Measurements from ENCODE around the gene ZSWIM2.
"Not testable (repeated sequence)": the region's sequence is repeated elsewhere in the genome, so short reads cannot be mapped to it uniquely, and the experiment has no call there.

Gene ZSWIM2

GRCh38 chr2:186848873-186849578 is at the start of gene ZSWIM2:
Gene ZSWIM2, minus strand, starts transcription at chr2:186849170. Its CDS starts 40 bp downstream, at chr2:186849130.
- no peak for DNase-seq (ENCODE audit: low read depth)

DNA sequence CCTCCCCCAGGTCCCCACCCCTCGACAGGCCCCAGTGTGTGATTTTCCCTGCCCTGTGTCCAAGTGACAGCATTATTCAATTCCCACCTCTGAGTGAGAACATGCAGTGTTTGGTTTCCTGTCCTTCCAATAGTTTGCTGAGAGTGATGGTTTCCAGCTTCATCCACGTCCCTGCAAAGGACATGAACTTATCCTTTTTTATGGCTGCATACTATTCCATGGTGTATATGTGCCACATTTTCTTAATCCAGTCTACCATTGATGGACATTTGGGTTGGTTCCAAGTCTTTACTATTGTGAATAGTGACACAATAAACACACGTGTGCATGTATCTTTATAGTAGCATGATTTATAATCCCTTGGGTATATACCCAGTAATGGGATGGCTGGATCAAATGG is 47.2 kb upstream of the ZSWIM2 start:
- not testable (repeated sequence) for DNase-seq (ENCODE audit: low read depth)

DNA sequence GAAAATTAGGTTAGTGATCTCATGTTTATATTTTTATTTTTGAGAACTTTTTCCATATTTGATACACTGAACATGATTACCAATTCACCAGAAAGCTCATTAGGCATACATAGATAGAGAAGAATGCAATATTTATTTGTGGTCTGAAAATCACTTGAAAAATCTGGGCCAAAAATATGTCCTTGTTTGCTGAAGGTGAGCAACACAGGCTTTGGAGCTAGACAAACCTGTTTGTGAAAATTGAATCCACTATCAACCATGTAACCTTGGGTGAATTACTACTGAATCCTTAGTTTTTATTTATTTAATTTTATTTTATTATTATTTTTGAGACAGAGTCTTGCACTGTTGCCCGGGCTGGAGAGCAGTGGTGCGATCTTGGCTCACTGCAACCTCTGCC is 46.5 kb upstream of the ZSWIM2 start:
- DNase-seq (ENCODE audit: low read depth), result no peak

- DNase-seq (ENCODE audit: low read depth), result no peak
These were observed 45.5 kb upstream of the ZSWIM2 start for GRCh38 chr2:186894478-186894877.

GRCh38 chr2:186892821-186893220 is 43.9 kb upstream of the ZSWIM2 start:
- no peak for DNase-seq (ENCODE audit: low read depth)

- DNase-seq (ENCODE audit: low read depth), result no peak
These were observed 42.2 kb upstream of the ZSWIM2 start for GRCh38 chr2:186891185-186891621.

DNA sequence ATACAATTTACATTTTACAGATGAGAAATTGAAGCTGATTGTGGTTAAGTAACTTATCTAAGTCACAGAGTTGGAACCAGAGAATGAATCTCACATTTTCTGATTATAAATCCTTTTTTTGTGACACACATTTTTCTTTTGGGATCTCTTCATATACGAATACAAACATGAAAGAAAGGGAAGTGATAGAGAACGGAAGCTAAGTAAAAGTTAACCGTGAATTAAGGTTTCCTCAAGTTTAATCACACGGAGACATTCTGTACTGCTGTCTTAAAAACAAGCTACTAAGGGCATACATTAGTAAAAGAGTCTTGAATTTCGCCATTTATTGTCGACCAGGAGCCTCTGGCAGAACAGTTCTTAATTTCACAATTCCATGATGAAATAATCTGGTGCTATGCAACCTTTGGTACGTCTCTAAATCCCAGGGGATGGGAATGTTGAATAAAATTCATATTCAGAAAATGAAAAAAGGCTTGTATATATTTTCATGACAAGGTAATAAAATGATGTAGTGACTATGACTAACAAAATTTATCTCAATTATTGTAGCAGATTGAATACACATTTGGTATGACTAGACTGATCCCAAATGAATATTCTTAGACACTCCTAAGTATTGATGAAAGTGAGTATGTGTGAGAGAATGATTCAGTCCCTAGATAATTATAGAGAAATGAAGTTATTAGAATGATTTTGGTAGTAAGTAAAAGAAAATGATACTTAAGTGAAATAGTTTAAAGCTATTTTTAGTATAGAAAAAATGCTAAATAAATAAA is 40.3 kb upstream of the ZSWIM2 start:
- DNase-seq (ENCODE audit: low read depth), result no peak

- DNase-seq (ENCODE audit: low read depth), result no peak
These were observed 38.4 kb upstream of the ZSWIM2 start for GRCh38 chr2:186887107-186888090.

DNA sequence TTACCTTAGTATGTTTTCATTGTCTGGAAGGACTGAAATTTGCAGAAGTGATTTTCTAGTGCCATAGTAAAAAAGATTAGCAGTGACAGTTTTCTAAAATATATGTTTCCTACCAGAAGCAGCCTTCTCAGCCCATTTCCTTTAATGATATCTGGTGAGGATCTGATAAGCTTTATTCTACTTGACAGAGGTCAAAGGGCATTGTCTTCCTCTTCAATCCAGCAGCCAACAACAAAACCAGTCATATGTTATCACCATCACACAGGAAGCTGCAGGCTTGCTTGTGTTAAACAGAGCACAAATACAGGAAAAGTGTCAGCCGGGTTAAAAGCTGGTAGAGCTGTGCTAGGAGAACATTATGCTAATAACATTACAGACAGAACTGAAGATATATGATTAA is 35.6 kb upstream of the ZSWIM2 start:
- DNase-seq (ENCODE audit: low read depth), result no peak

- no peak for DNase-seq (ENCODE audit: low read depth)
These were observed 34.7 kb upstream of the ZSWIM2 start for GRCh38 chr2:186883666-186884065.

DNA sequence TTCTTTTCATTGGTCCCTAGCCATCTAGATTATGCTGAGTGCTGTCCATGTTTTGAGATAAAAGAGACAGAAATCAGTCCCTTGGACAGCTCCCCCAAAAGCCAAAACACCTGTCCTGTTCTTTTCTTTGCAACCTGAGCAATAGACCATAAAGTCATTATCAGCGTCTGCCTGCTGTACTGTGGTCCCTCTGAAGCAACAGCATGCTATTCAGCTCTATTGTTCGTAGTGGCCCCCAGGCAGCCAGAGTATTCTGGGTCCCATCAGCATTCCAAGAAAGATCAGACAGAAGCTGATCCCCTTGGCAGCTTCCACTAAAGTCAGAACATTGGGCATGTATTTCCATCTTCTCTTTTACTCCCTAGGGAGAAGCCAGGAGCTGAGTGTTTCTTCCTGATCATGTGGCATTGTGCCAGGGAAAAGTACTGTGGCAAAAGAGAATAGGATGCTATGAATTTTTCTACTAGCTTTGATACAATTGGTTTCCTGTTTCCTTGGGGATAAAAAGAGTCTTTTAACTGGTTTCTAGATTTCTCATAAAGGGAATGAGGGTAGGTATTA is 33.6 kb upstream of the ZSWIM2 start:
- no peak for DNase-seq (ENCODE audit: low read depth)

- DNase-seq (ENCODE audit: low read depth), result no peak
These were observed 32.7 kb upstream of the ZSWIM2 start for GRCh38 chr2:186881660-186882059.

GRCh38 chr2:186879312-186879711 is 30.3 kb upstream of the ZSWIM2 start:
- no peak for DNase-seq (ENCODE audit: low read depth)

DNA sequence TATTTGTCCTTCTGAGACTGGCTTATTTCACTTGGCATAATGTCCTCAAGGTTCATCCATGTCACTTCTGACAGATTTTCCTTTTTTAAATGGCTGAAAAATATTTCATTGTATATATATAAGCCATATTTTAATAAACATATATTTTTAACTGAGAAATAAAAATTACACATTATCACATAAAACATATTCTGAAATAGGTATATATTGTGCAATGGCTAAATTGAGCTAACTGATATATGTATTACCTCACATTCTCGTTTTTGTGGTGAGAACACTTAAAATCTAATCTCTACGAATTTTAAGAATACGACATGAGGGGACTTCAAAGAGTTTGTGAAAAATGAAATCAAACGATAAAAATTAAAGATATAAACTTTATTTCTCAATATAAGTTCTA is 25.7 kb upstream of the ZSWIM2 start:
- DNase-seq (ENCODE audit: low read depth), result no peak

- DNase-seq (ENCODE audit: low read depth), result no peak
These were observed 22.9 kb upstream of the ZSWIM2 start for GRCh38 chr2:186871881-186872280.

- DNase-seq (ENCODE audit: low read depth), result no peak
These were observed 19.4 kb upstream of the ZSWIM2 start for GRCh38 chr2:186868344-186868743.

DNA sequence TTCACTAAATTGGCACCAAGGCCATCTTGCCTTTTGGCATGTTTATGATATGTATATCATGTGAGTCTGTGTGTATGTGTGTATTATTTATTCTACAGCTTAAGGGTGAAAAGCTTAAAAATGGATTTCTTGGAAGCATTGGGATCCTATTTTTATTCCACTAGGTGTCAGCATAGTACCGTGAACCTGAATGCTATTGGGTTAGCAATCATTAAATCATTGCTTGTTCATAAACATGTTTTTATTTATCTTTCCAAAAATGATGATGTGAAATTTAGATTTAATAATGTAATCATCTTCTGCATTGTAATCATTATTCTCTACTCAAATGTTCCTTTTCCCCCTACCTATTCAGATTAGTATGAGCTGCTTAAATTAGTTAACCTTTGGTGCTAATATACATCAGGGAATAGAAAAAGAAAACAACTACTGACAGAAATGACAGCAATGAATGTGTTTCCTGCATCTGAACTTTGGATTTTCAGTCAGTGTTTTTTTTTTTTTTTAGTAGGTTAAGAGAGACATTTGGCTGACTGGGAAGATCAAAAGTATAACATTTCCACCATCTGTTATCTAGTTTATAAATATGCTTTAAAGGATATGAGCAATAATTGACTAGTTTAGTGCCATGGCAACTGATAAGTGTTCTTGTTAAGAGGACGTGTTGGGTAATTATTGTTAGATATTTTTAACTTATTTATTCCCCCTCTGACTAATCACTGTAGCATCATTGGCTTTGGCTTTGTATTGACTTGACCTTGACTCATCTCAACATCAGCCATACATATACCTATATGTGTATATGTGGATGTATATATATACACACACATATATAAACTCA is 14.1 kb upstream of the ZSWIM2 start:
- DNase-seq (ENCODE audit: low read depth), result no peak

DNA sequence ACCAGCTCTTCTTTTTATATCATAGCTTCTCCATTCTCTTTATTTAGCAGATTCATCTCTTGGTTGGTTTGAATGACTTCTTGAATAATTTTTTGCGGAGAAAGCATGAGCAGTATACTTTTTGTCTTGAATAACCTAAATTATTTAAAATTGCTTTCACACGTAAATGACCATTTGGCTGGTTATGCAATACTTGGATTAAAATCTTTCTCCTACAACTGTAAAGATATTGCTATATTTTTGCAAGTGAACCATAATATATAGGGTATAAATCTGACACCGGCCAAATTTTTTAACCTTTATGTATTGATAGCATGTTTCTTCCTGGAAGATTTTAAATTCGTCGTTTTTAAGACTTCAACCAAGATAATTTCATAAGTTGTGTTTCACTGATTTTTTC is 6.2 kb upstream of the ZSWIM2 start:
- no peak for DNase-seq (ENCODE audit: low read depth)

DNA sequence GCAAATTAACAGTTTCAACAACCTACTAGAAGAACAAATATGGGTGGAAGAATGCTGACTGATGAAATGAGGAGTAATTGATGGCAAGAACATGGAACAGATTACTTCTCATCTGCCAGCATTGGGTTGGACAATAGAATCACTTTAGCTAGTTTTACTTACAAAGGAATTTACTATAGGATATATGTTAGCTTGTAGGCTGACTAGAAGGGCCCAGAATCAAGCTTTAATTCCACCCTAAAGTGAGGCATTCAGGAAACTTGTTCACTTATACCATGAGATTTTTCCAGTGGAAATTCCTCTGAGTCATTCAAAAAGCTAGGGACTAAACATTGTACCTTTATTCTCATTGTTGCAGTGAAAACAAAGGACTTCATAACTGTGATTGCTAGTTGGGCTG is 5.0 kb upstream of the ZSWIM2 start:
- DNase-seq (ENCODE audit: low read depth), result no peak

GRCh38 chr2:186852508-186852907 is 3.5 kb upstream of the ZSWIM2 start:
- DNase-seq (ENCODE audit: low read depth), result no peak

DNA sequence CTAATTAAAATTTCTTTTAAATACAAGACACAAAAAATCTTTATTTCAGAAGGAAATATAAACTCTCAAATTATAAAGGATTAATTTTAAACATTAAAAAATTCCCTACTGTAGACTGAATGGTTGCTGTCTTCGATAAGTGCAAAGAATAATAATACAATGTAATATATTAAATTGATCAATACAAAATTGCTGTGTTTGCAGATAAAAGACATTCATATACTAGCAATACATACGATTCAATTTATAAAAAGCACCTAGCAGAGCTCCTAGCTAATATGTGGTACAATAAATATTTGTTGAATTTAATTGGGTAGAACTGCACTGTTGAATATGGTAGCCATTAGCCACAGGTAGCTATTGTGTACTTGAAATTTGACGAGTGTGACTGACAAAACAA is 6.6 kb downstream of the ZSWIM2 start:
- no peak for DNase-seq (ENCODE audit: low read depth)
